GM23248 (cell line): ENCODE results near the gene PIAS2. TPM values are rescaled to one million over a fixed set of nuclear protein-coding genes. Genes with fewer than 3 reads are reported as not detected.

Experiments
- DNase-seq: peaks from one replicate; pipeline ENCODE4 v3.0.0-alpha.2; 2015
- H2AFZ ChIP-seq: fragments of 200-600 bp; sonication (generic); 2 replicates; pipeline ENCODE4 v1.6.1; 2016; ENCODE audit warnings: antibody characterized with exemption
- H3F3A ChIP-seq: fragments of 200-600 bp; sonication (generic); 2 replicates; pipeline ENCODE4 v1.6.1; 2016; ENCODE audit warnings: mild to moderate bottlenecking, antibody characterized with exemption, mixed run types; ENCODE audit not compliant: insufficient read depth
- H3K27ac ChIP-seq: fragments of 200-600 bp; sonication (generic); 2 replicates; pipeline ENCODE4 v1.5.1; 2016; ENCODE audit warnings: mild to moderate bottlenecking
- H3K27me3 ChIP-seq: fragments of 200-600 bp; sonication (generic); replicated peaks from 2 replicates; pipeline ENCODE4 v1.6.1; 2016; ENCODE audit warnings: mild to moderate bottlenecking; ENCODE audit not compliant: insufficient read depth
- H3K36me3 ChIP-seq: fragments of 200-600 bp; sonication (generic); 2 replicates; pipeline ENCODE4 v1.6.1; 2016; ENCODE audit warnings: low read depth, mild to moderate bottlenecking
- H3K4me1 ChIP-seq: fragments of 200-600 bp; sonication (generic); 2 replicates; pipeline ENCODE4 v1.6.1; 2016; ENCODE audit warnings: mild to moderate bottlenecking; ENCODE audit not compliant: insufficient read depth
- H3K4me2 ChIP-seq: fragments of 200-600 bp; sonication (generic); one replicate; pipeline ENCODE4 v1.6.1; 2016; ENCODE audit warnings: mild to moderate bottlenecking; ENCODE audit not compliant: unreplicated experiment
- H3K4me3 ChIP-seq: fragments of 200-600 bp; sonication (generic); 2 replicates; pipeline ENCODE4 v1.5.1; 2016; ENCODE audit warnings: mild to moderate bottlenecking
- H3K79me2 ChIP-seq: fragments of 200-600 bp; sonication (generic); 2 replicates; pipeline ENCODE4 v1.6.1; 2016; ENCODE audit warnings: mild to moderate bottlenecking; ENCODE audit not compliant: insufficient read depth
- H3K9ac ChIP-seq: fragments of 200-600 bp; sonication (generic); 2 replicates; pipeline ENCODE4 v1.6.1; 2016; ENCODE audit warnings: mild to moderate bottlenecking
- H3K9me2 ChIP-seq: fragments of 200-600 bp; sonication (generic); 2 replicates; pipeline ENCODE4 v1.6.1; 2016; ENCODE audit warnings: mixed run types, mild to moderate bottlenecking, moderate library complexity; ENCODE audit not compliant: insufficient read depth
- H3K9me3 ChIP-seq: fragments of 200-600 bp; sonication (generic); one replicate; pipeline ENCODE4 v1.6.1; 2017; ENCODE audit warnings: low read depth
- H4K20me1 ChIP-seq: fragments of 200-600 bp; sonication (generic); 2 replicates; pipeline ENCODE4 v1.6.0; 2016; ENCODE audit not compliant: insufficient read depth
- EZH2 ChIP-seq: fragments of 200-600 bp; sonication (generic); IDR thresholded peaks from 2 replicates; pipeline ENCODE4 v1.6.1; 2018; ENCODE audit warnings: antibody characterized with exemption, mild to moderate bottlenecking; ENCODE audit not compliant: insufficient read depth, poor library complexity, severe bottlenecking
- EZH2phosphoT487 ChIP-seq: fragments of 200-600 bp; sonication (generic); IDR thresholded peaks from 2 replicates; pipeline ENCODE4 v1.6.1; 2018; ENCODE audit warnings: antibody characterized with exemption, moderate library complexity, mild to moderate bottlenecking, low read depth; ENCODE audit not compliant: insufficient read depth
- WGBS, 2 experiments: methylation state at CpG; one replicate each; pipeline ENCODE4 v1.1.6; 2015 to 2017; ENCODE audit warnings: low lambda C conversion rate in 2 of 2, low coverage in 1 of 2; ENCODE audit errors: missing lambda C conversion rate in 2 of 2; 5-methylcytosine and 5-hydroxymethylcytosine counted together
- in situ Hi-C: fragments of 300-500 bp; cut with MboI; formaldehyde crosslinking; loops from 2 replicates; pipeline ENCODE4 v1.15.0; 2020
- polyA plus RNA-seq: library from polyadenylated mRNA; unstranded; fragments of >200 nt; fragmentation: Nextera tagmentation; extraction: Ambion mirVana; gene quantifications from 2 replicates; pipeline ENCODE4 v1.2.1, GENCODE V29; 2016
- total RNA-seq: library from RNA; depleted of rRNA; stranded (reverse); fragments of >200 nt; shearing (Covaris generic); gene quantifications from 2 replicates; pipeline ENCODE4 v1.2.3, GENCODE V29; 2014

Gene PIAS2
- total and polyA plus RNA-seq, 2 experiments from 2014 or later: 21.3 to 23.0 TPM

DNA sequence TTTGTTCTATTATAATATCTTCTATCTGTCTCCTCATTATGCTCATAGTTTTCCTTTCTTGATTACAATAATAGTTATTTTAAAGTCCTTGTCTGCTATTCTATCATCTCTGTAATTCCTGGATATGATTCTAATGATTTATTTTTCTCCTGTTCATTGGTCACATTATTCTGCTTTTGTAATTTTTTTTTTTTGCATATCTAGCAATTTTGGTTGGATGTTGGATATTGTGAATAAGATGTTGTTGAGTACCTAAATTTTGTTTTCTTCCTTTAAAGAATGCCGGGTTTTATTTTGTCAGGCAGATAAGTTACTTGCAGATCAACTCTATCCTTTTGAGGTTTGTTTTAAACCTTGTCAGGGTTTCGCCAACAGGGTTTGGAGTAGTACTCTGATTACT is 25.3 kb upstream of the PIAS2 start:
- Histone ChIP-seq H3K79me2 (no peaks in the 10 kb centered on the region), H3K27ac (no peak overlapping the region), H3F3A (peaks cover 18% of the 10 kb centered on the region), H3K4me1 (peaks cover 18% of the 10 kb centered on the region), H4K20me1 (no peaks in the 10 kb centered on the region), H3K4me3 (no peak overlapping the region), H2AFZ (no peak overlapping the region), H3K9me2 (no peaks in the 10 kb centered on the region), H3K9me3 (no peaks in the 10 kb centered on the region), H3K4me2 (no peak overlapping the region), H3K9ac (no peak overlapping the region), H3K36me3 (no peaks in the 10 kb centered on the region), H3K27me3 (no peaks in the 10 kb centered on the region)
- DNase-seq: no peak
- in situ Hi-C loops: no loop called here
- TF ChIP-seq EZH2phosphoT487: no peak
- TF ChIP-seq EZH2: no peak
- 70 to 83% methylated on average over 2 of the region's 2 CpGs for WGBS, 2 experiments

DNA sequence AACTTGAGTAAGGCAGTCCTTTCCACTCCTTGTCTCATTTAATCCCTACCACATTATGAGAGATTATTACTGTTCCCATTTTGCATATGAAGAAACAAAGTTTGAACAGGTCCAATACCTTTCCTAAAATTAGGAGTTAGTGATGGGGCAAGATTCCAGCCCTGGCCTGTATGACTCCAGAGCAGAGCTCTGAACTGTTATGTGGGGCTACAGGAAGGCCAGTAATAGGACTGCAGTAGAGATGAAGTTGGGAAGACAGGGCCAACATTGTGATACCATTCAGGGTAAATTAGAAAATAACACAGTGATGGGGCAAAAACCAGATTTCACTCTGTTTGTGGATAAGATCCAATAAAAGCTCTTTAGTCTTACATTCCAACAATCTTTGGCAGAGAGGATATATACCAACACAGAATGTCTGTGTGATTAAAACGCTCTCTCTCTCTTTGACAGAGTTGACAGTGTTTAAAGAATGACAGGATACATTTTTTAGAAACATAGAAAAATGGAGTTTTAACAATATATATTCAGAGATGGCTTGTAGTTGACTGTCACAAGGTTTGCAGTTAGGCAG is 22.8 kb upstream of the PIAS2 start:
- H2AFZ ChIP-seq: no peak overlapping the region
- DNase-seq: peak; percentile 16
- H3K4me2 ChIP-seq: peak overlapping the region; percentile 7

DNA sequence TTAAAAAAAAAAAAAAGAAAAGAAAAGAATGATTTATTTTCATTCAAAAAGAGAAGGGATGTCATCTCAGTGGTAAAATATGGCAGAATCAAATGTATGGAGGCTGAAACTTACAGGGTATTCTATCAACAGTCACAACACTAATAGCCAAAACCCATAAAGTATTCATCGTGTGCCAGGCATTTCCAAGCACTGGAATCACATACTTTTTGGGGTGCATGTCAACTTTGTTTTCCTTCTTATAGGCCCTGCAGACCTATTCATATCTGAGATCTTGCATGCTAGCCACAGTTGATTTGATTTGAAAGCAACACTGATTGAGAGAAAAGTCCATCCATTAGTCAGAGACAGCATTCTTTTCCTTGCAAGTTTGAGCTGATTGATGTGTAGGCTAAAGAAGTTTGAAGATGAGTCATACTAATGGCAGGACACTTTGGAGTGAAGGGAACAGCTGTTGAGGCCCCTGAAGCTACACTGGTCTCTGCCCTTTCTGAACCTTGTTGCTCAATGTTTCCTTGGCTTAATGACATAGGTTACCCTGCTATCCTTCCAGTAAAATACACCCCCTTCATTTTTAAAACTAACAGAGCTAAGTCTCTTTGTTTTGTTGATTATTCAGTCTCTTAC is 22.1 kb upstream of the PIAS2 start:
- 33 to 47% methylated on average over 1 of the region's 1 CpG for WGBS, 2 experiments

More for the DNA sequence above, 22.8 kb upstream of the PIAS2 start:
- H3F3A ChIP-seq: peaks cover 18% of the 10 kb centered on the region
- no peak overlapping the region for H3K4me3 ChIP-seq
- no peaks in the 10 kb centered on the region for H3K27me3 ChIP-seq
- no peaks in the 10 kb centered on the region for H3K79me2 ChIP-seq
- no peaks in the 10 kb centered on the region for H3K9me2 ChIP-seq
- H3K36me3 ChIP-seq: no peaks in the 10 kb centered on the region
- 26 to 39% methylated on average over 1 of the region's 1 CpG for WGBS, 2 experiments
- peaks cover 18% of the 10 kb centered on the region for H3K4me1 ChIP-seq
- in situ Hi-C loops: no loop called here
- TF ChIP-seq EZH2 (no peak), EZH2phosphoT487 (no peak)
- no peaks in the 10 kb centered on the region for H3K9me3 ChIP-seq
- H3K27ac ChIP-seq: peak overlapping the region; percentile 3; the same call in 1 of the 2 replicates
- H3K9ac ChIP-seq: no peak overlapping the region
- no peaks in the 10 kb centered on the region for H4K20me1 ChIP-seq

DNA sequence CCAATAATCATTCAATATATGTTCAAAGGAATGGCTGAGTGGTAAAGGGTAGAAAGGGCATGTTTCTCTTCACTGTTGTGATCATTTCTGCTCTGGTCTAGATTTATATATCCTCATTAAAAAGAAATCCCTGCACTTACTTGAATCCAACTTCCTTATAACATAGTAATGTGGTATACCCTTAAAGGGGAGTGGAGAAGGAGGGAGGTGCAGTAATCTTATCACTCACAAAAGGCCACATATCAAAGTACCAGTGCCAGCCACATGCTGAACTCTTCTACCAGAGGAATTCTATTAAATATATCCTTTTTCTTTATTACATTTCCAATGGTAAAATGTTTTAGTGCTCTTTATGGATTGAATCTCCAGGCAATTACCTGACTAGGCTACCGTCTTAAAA is 3.3 kb upstream of the PIAS2 start:
- H3K9me3 ChIP-seq: no peaks in the 10 kb centered on the region
- in situ Hi-C loops: no loop called here
- 95 to 100% methylated on average over 1 of the region's 1 CpG for WGBS, 2 experiments
- H3K36me3 ChIP-seq: no peaks in the 10 kb centered on the region
- no peak overlapping the region for H3K4me2 ChIP-seq
- no peak overlapping the region for H3K9ac ChIP-seq
- H3K27me3 ChIP-seq: no peaks in the 10 kb centered on the region
- no peak overlapping the region for H2AFZ ChIP-seq
- H3K4me1 ChIP-seq: 0 out of 2 replicates have a peak, but pooled peaks cover 2% of the 10 kb centered on the region
- no peaks in the 10 kb centered on the region for H3K9me2 ChIP-seq
- peaks cover 9% of the 10 kb centered on the region for H3F3A ChIP-seq
- no peak for DNase-seq
- peaks cover 11% of the 10 kb centered on the region for H3K79me2 ChIP-seq
- H4K20me1 ChIP-seq: no peaks in the 10 kb centered on the region
- no peak for TF ChIP-seq EZH2phosphoT487
- TF ChIP-seq EZH2: no peak
- no peak overlapping the region for H3K27ac ChIP-seq
- H3K4me3 ChIP-seq: no peak overlapping the region

More for the DNA sequence above, 22.1 kb upstream of the PIAS2 start:
- Histone ChIP-seq H3K4me1 (peaks cover 18% of the 10 kb centered on the region), H3K27ac (peak overlapping the region; percentile 3; the same call in 1 of the 2 replicates), H3F3A (peaks cover 18% of the 10 kb centered on the region), H4K20me1 (no peaks in the 10 kb centered on the region), H3K4me3 (no peak overlapping the region), H3K9me3 (no peaks in the 10 kb centered on the region), H3K36me3 (no peaks in the 10 kb centered on the region), H3K79me2 (no peaks in the 10 kb centered on the region), H3K9ac (no peak overlapping the region), H3K4me2 (peak overlapping the region; percentile 7), H2AFZ (no peak overlapping the region), H3K9me2 (no peaks in the 10 kb centered on the region), H3K27me3 (no peaks in the 10 kb centered on the region)
- TF ChIP-seq EZH2 (no peak), EZH2phosphoT487 (no peak)
- in situ Hi-C loops: no loop called here
- peak; percentile 54 for DNase-seq
